GM12878 (cell line): Measurements from ENCODE around the gene ZNF280C. TPM values are rescaled to one million over a fixed set of nuclear protein-coding genes. Genes with fewer than 3 reads are reported as not detected.

Experiments used
- ATAC-seq: fragments of 200-7000 bp; cut with Tn5 transposase; 3 replicates; pipeline ENCODE4 v1.9.1; 2020; ENCODE audit warnings: mild to moderate bottlenecking, moderate library complexity
- BruUV-seq: library from RNA; stranded (reverse); fragments of 400-500 nt; replicated peaks from 2 replicates; lab custom pipeline; 2021; lab: Mats Ljungman, UMichigan
- CTCF ChIA-PET: fragments of 300-600 bp; sonication (Branson Sonifier 250); formaldehyde crosslinking; extraction: SDS; loops from one replicate; lab custom pipeline; 2021; ENCODE audit warnings: inconsistent platforms; lab: Yijun Ruan, JAX
- POLR2A ChIA-PET: fragments of 350-600 bp; formaldehyde crosslinking; extraction: SDS; loops from one replicate; lab custom pipeline; 2021; ENCODE audit warnings: inconsistent platforms; lab: Charles Lee
- RAD21 ChIA-PET: fragments of 300-600 bp; sonication (Branson Sonifier 250); formaldehyde crosslinking; loops from one replicate; lab custom pipeline; 2023; ENCODE audit warnings: antibody characterized with exemption; ENCODE audit not compliant: unreplicated experiment; lab: Charles Lee
- SMC1A ChIA-PET: fragments of 300-600 bp; sonication (Branson Sonifier 250); formaldehyde crosslinking; loops from one replicate; lab custom pipeline; 2023; ENCODE audit not compliant: unreplicated experiment, uncharacterized antibody; lab: Charles Lee
- DNase-seq: peaks from one replicate; pipeline ENCODE4 v3.0.0-alpha.2; 2011; ENCODE audit warnings: low read depth, low spot score
- FAIRE-seq: peaks from 3 replicates; lab custom pipeline; 2011; peaks lifted over from hg19 to GRCh38; lab: Jason Lieb, UNC
- H2AFZ ChIP-seq: 2 replicates; pipeline ENCODE4 v1.6.0; 2011; ENCODE audit warnings: low read depth, low read length, control low read depth; ENCODE audit not compliant: control insufficient read depth
- H3K27ac ChIP-seq: 2 replicates; pipeline ENCODE4 v1.5.1; 2011; ENCODE audit warnings: control low read depth; ENCODE audit not compliant: control insufficient read depth, insufficient read depth
- H3K27me3 ChIP-seq, 2 experiments: replicated peaks in 1 of 2; 2 replicates each; pipeline versions ENCODE4 v1.6.0 to v1.6.1; 2011; ENCODE audit warnings: low read length in 1 of 2; ENCODE audit not compliant: control insufficient read depth in 2 of 2, insufficient read depth in 2 of 2
- H3K36me3 ChIP-seq, 2 experiments: 2 replicates each; pipeline ENCODE4 v1.5.1; 2011; ENCODE audit warnings: low read length in 1 of 2; ENCODE audit not compliant: control insufficient read depth in 2 of 2, insufficient read depth in 2 of 2
- H3K4me1 ChIP-seq: 2 replicates; pipeline ENCODE4 v1.6.1; 2011; ENCODE audit warnings: mild to moderate bottlenecking, low read length, moderate library complexity, mixed read lengths; ENCODE audit not compliant: control insufficient read depth, insufficient read depth
- H3K4me2 ChIP-seq: 2 replicates; pipeline ENCODE4 v1.6.0; 2011; ENCODE audit warnings: control low read depth; ENCODE audit not compliant: control insufficient read depth, insufficient read depth
- H3K4me3 ChIP-seq: fragments of 200-600 bp; sonication (generic); 2 replicates; pipeline ENCODE4 v1.5.1; 2016
- H3K79me2 ChIP-seq: 2 replicates; pipeline ENCODE4 v1.6.0; 2011; ENCODE audit warnings: low read length; ENCODE audit not compliant: control insufficient read depth, insufficient read depth
- H3K9ac ChIP-seq: 2 replicates; pipeline ENCODE4 v1.8.0; 2011; ENCODE audit warnings: low read length, control low read depth, mixed read lengths; ENCODE audit not compliant: control insufficient read depth, insufficient read depth
- H3K9me3 ChIP-seq: replicated peaks from 3 replicates; pipeline ENCODE4 v1.5.1; 2011; ENCODE audit warnings: mild to moderate bottlenecking, low read length; ENCODE audit not compliant: control insufficient read depth, insufficient read depth
- H4K20me1 ChIP-seq: 2 replicates; pipeline ENCODE4 v1.6.0; 2011; ENCODE audit not compliant: control insufficient read depth, insufficient read depth
- BRCA1 ChIP-seq: IDR thresholded peaks from 2 replicates; pipeline ENCODE4 v1.6.1; 2011; ENCODE audit warnings: low read depth, low read length, improper control_type of control experiment
- CBFB ChIP-seq: IDR thresholded peaks from 2 replicates; pipeline ENCODE4 v1.6.1; 2016; ENCODE audit warnings: antibody characterized with exemption, low read depth
- E4F1 ChIP-seq: fragments of 450-650 bp; IDR thresholded peaks from 2 replicates; pipeline ENCODE4 v1.6.1; 2018; ENCODE audit warnings: borderline replicate concordance, mild to moderate bottlenecking; ENCODE audit not compliant: partially characterized antibody
- KAT2A ChIP-seq: conservative IDR thresholded peaks from 2 replicates; pipeline ENCODE4 v1.6.1; 2011; ENCODE audit warnings: low read depth, low read length; ENCODE audit not compliant: control insufficient read depth
- SMAD5 ChIP-seq: IDR thresholded peaks from 2 replicates; pipeline ENCODE4 v1.6.1; 2016; ENCODE audit warnings: antibody characterized with exemption, low read depth
- TCF3 ChIP-seq: IDR thresholded peaks from 2 replicates; pipeline ENCODE4 v1.6.1; 2012; ENCODE audit warnings: low read depth, mild to moderate bottlenecking, low read length, borderline replicate concordance; ENCODE audit not compliant: insufficient read depth
- WGBS: methylation state at CpG from one replicate; pipeline ENCODE4 v1.1.6; 2016; ENCODE audit warnings: low lambda C conversion rate; ENCODE audit not compliant: insufficient replicate concordance, insufficient coverage; ENCODE audit errors: missing lambda C conversion rate; 5-methylcytosine and 5-hydroxymethylcytosine counted together
- in situ Hi-C: fragments of 300-500 bp; cut with MboI; formaldehyde crosslinking; loops from 9 replicates; pipeline ENCODE4 v1.14.3; 2018; ENCODE audit warnings: mixed read lengths
- intact Hi-C: fragments of 100-400 bp; cut with micrococcal nuclease; formaldehyde crosslinking; loops from one replicate; pipeline ENCODE4 v1.14.2; 2022; ENCODE audit not compliant: unreplicated experiment
- polyA plus RNA-seq, 11 experiments: library from polyadenylated mRNA; depleted of rRNA in 4 of 11; unstranded in 6 of 11; stranded (reverse) in 5 of 11; fragments of >200 nt; fragmentation: Nextera tagmentation in 4 of 11; fragmentation: Illumina TruSeq in 1 of 11; extraction: Ambion mirVana in 4 of 11; extraction: Trizol in 1 of 11; gene quantifications; 1 replicate in 1 of 11; 2 replicates in 10 of 11; pipeline versions ENCODE4 v1.2.1 to v1.2.3, GENCODE V29; 2011 to 2016; ENCODE audit warnings: inconsistent platforms in 2 of 11, missing spikeins in 2 of 11, low read depth in 1 of 11
- total RNA-seq, 4 experiments: library from RNA; depleted of rRNA in 3 of 4; stranded (reverse); fragments of >200 nt in 3 of 4; fragmentation: Illumina TruSeq in 1 of 4; extraction: Trizol in 1 of 4; gene quantifications; 2 replicates each; pipeline versions ENCODE4 v1.2.1 to v1.2.3, GENCODE V29; 2013 to 2021

Gene ZNF280C
- total and polyA plus RNA-seq, 10 of the 15 experiments (the other 5 are each of a cell fraction or from before 2014, with no cell fraction given), result 0.82 to 8.8 (median 5.7) TPM

- 68% methylated on average over 3 of the region's 3 CpGs for WGBS
- Histone ChIP-seq H3K27ac (no peak overlapping the region), H2AFZ (no peak overlapping the region), H3K36me3 (no peaks in the 10 kb centered on the region), H3K4me2 (no peak overlapping the region), H3K79me2 (no peaks in the 10 kb centered on the region), H4K20me1 (no peaks in the 10 kb centered on the region), H3K4me1 (no peaks in the 10 kb centered on the region), H3K9ac (no peak overlapping the region), H3K4me3 (no peak overlapping the region), H3K9me3 (no peaks in the 10 kb centered on the region; the same call in 2 of the 3 replicates), H3K27me3 (peaks cover 0 to 3% of the 10 kb centered on the region in 2 experiments; a peak in 1 of 4 replicates)
- no TSS peak for BruUV-seq
- DNase-seq (no peak), FAIRE-seq (no peak), ATAC-seq (no peak)
- intact Hi-C loops, result no loop called here
- ChIA-PET RAD21 (interaction anchor here (0.6 kb wide), 1 partner anchor 33 kb away, joined by 4 read pairs; no protein-coding TSS in a partner anchor), SMC1A (no interaction called here), CTCF (no interaction called here), POLR2A (no interaction called here)
- in situ Hi-C loops, result no loop called here
- TF ChIP-seq E4F1, result no peak
- no peak for TF ChIP-seq SMAD5
- TF ChIP-seq TCF3, result no peak
- TF ChIP-seq KAT2A, result no peak
- no peak for TF ChIP-seq BRCA1
- TF ChIP-seq CBFB, result no peak
Measured at GRCh38 chrX:130296297-130296678, 27.6 kb upstream of the ZNF280C start.
